ENCODE data around the gene SNRK.

SNRK gene

DNA sequence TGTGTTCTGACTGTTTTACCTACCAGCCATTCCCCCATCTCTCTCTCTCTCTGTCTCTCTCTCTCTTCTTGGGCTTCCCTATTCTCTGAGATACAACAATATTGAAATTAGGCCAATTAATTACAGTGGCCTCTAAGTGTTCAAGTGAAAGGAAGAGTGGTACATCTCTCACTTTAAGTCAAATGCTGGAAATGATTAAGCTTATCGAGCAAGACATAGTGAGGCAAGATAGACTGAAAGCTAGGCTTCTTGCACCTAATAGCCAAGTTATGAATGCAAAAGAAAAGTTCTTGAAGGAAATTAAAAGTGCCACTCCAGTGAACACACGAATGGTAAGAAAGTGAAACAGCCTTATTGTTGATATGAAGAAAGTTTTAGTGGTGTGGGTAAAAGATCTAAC lies 21.3 kb downstream of the SNRK start:
- in situ Hi-C loops (cut with HindIII; ENCODE audit: low sequenced_read_pairs) = no loop called here

DNA sequence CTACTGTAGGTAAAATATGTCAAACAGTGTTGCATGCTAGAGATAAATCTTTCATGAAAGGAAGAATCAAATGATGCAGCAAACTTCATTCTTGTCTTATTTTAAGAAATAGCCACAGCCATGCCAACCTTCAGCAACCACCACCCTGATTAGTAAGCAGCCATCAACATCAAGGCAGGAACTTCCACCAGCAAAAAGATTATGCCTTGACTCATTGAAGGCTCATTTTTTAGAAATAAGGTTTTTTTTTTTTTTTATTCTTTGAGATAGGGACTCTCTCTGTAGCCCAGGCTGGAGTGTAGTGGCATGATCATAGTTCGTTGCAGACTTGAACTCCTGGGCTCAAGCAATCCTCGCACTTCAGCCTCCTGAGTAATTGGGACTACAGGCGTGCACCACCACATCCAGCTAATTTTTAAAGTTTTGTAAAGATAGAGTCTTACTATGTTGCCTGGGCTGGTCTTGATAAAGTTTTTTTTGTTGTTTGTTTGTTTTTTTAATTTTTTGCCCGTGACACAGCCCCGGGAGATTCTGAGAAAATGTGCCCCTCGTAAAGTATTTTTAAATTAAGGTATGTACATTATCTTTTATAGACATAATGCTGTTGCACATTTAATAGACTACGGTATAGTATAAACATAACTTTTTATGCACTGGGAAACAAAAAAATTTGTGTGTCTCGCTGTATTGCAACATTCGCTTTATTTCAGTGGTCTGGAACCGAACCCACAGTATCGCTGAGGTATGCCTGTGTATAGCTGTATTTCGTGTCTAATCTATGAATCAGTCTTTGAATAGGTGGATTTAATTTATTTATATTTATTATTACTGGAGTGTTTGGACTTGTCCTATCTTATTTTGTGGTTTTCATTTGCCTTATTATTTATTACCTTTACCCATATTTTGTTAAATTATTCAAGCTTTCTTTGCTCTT lies 23.3 kb downstream of the SNRK start:
- in situ Hi-C loops (cut with HindIII; ENCODE audit: low sequenced_read_pairs) = no loop called here

DNA sequence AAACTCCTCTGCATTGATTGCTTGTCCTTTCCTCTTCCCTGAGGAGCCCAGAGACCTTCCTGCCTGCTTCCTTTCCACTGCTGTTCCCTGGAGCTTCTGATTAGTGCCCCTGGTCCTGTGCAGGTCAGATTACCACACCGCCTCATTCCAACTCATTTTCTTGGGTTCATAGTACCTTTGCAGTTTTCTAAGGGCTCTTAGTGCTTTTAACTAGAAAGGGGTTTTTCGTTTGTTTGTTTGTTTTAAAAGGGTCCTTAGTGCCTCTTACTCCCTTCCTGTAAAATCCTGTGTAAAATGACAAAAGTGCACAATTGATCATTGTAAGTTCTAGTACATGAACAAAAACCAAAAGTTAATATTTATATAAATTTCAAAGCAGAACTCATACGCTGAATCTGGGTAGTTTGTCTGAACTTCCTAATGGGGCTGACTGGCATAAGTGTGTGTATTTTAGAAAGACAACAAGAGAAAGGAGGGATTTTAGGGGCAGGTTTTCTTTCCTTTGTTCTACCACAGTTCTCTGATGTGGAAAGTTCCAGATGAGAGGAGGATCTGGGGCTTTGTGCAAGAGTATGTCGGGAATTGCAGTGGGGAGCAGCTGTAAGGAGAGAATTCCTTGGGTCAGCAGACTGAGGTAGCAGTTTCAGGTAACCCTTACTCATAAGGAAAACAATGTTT lies 30.6 kb downstream of the SNRK start:
- in situ Hi-C loops (cut with HindIII; ENCODE audit: low sequenced_read_pairs) = no loop called here

DNA sequence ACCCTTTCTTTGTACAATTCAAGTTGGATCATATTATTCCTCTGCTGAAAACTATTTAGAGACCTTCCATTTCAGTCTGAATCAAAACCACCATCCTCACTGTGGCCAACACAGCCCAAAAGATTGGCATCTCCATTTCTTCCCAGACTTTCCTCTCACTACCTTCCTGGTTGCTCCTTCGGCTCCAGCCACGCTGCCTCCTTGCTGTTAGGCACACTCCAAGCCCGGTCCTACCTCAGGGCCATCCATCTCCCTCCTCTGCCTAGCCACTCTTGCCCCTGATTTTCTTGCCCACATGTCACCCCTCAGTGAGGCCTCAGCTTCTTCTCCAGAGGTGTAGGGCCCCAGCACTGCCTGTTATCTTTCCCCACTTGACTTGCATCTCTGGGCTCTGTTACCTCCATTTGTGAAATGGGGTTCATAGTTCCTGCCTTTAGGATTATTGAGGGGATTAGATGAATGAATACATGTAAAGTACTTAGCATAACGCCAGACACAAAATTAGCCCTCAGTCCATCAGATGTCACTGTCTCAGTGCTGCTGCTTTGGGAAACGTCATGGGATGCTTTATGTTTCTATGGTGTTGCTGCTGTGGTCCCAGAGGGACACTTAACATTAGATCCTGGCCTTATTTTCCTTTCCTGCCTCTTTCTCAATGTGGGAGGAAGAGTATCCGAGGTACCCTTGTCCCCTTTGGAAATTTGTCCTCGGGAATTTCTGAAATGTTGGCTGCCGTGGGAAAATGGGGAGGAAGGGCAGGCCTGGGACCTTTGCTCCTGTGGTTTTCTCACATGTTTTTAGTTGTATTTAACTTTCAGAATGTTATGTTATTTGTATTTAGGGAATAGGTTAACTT lies 31.3 kb downstream of the SNRK start:
- in situ Hi-C loops (cut with HindIII; ENCODE audit: low sequenced_read_pairs) = no loop called here

DNA sequence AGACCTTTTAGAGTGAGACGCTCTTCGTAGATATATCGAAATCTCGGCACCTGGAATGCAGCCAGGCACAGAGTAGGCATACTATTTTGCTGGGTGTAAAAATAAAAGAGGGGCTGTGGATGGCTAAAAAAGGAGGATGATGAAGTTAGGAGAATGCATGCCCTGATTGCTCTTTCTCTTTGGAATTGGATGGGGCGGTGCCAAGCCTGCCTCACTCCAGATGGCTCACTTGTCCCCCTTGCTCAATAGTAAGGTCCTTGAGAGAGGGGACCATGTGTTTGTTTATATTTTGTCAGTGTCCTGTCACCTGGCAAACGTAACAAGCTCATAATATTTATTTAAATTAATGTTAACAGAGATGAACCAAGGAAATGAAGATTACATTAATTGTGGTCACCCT lies 33.0 kb downstream of the SNRK start:
- in situ Hi-C loops (cut with HindIII; ENCODE audit: low sequenced_read_pairs) = no loop called here

- in situ Hi-C loops (cut with HindIII; ENCODE audit: low sequenced_read_pairs) = no loop called here
Measured at GRCh38 chr3:43319794-43320193, 33.5 kb downstream of the SNRK start.

- in situ Hi-C loops (cut with HindIII; ENCODE audit: low sequenced_read_pairs) = no loop called here
Measured at GRCh38 chr3:43320288-43320687, 33.9 kb downstream of the SNRK start.

- in situ Hi-C loops (cut with HindIII; ENCODE audit: low sequenced_read_pairs) = no loop called here
Measured at GRCh38 chr3:43323541-43323940, 37.2 kb downstream of the SNRK start.

- in situ Hi-C loops (cut with HindIII; ENCODE audit: low sequenced_read_pairs) = no loop called here
Measured at GRCh38 chr3:43326891-43327581, 40.7 kb downstream of the SNRK start.

DNA sequence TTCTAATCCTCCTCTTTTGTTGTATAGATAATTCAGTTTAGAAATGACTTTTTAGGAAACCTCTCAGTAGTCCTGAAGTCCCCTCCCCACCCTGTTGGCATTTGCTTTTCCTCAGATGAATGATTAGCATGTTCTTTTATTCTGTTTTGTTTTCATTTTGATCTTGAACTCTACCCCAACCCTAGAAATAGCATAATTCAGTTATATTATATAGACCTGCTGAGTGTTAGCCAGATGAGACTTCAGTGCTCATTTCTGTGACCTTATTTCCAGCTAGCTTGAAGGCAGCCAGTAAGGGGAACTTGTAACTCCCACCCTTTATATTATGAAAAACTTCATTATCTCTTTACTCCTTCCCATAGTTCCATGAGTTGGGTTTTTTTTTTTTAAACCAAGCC lies 41.2 kb downstream of the SNRK start:
- in situ Hi-C loops (cut with HindIII; ENCODE audit: low sequenced_read_pairs) = no loop called here

DNA sequence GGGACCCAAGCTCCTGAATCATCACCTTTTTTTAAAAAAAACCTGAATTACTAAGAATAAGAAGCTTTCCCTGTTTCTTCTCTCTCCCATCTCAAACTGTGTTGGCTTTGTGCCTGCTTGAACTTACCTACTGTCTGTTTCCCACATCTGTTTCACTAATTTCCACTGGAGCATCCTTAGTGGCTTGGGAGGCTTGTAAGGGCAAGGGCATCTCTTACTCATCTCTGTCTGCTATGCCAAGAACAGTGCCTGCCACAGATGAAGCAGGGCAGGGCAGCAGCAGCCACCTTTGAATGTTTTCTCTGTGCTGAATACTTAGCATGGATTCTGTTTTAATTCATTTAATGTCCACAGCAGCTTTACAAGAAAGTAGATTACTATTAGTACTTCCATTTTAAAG lies 42.3 kb downstream of the SNRK start:
- in situ Hi-C loops (cut with HindIII; ENCODE audit: low sequenced_read_pairs) = no loop called here

DNA sequence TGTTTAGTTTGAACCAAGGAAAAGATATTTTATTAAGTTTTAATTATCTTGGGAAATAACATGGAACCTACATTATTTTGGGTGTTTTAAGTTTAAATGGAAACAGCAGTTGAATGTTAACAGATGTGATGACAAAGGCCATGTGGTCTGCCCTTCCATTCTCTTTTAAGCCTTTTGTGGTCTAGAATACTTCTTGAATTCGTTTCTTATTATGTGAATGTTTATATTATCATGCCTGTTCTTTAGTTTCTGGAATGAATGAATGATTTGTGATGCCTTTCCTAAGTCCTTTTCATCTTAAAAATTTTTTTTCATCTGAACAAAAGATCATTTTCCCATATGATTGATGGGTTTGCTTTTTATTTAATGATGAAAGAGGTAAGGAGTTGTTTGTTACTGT lies 44.6 kb downstream of the SNRK start:
- in situ Hi-C loops (cut with HindIII; ENCODE audit: low sequenced_read_pairs) = no loop called here

- in situ Hi-C loops (cut with HindIII; ENCODE audit: low sequenced_read_pairs) = no loop called here
Measured at GRCh38 chr3:43331381-43331780, 45.0 kb downstream of the SNRK start.

GRCh38 chr3:43334976-43335375 lies 48.6 kb downstream of the SNRK start:
- in situ Hi-C loops (cut with HindIII; ENCODE audit: low sequenced_read_pairs) = no loop called here

DNA sequence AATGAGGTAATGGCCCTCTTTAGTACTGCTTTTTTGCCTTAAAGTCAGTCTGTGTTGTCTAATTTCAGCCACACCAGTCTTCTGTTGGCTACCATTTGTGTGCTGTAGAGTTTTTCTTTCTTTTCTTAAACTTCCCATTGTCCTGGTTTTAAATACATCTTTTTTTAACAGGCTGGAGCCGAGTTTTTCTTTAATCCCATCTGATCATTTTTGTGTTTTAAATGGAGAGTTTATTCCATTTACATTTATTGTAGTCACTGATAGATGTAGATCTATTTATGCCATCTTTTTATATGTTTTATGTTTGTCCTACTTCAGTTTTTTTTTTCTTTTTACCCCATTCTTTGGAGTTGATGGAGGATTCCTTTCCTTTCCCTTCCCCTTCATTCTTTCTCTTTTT lies 49.5 kb downstream of the SNRK start:
- in situ Hi-C loops (cut with HindIII; ENCODE audit: low sequenced_read_pairs) = no loop called here

DNA sequence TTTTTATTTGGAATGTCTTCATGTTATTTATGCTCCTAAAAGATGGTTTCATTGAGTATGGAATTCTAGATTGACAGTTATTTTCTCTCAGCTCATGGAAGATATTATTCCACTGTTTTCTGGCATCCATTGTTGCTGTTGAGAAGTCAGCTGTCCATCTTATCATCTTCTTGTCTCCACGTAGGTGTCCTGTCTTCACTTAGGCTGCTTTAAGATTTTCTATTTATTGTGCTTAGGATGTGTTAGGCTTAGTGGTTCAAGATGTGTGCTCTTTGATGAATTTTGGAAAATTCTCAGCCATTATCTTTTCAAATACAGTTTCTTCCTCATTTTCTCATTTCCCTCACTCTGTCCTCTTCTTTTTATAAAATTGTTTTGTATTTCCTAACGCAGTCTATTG lies 52.0 kb downstream of the SNRK start:
- in situ Hi-C loops (cut with HindIII; ENCODE audit: low sequenced_read_pairs) = no loop called here

DNA sequence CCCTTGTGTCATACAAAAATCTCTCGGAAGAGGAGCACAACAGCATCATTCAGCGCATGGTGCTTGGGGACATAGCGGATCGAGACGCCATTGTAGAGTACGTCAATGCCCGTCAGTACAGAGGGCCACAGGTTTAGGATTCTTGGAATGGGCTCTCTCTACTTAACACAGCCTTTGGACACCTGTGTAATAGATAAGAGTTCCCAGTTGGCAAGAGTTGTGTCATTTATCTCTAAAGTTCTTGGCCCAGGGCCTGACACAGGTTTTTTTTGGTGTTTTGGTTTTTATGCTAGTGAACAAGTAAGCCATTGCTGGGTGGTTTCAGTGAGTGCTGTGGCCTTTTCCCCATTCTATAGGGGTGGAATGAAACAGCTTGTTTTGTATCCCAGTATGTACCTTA lies 54.1 kb downstream of the SNRK start:
- in situ Hi-C loops (cut with HindIII; ENCODE audit: low sequenced_read_pairs) = no loop called here

DNA sequence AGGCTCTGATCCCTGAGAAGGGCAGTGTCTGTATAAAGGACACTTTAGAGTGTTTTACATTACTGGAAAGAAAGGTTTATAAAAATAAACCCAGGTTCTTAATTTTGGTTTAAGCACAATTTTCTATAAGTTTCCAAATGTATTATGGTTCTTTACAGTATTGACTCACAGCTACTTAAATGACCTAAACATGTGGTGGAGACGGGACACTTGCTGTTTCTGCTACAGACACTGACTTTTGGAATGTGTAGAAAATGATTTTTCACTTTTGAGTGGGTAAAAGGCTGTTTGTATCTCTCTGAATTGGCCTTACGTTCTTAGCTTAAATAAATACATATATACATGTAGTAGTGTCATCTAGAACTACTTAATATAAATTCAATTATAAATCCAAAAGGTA lies 55.4 kb downstream of the SNRK start:
- in situ Hi-C loops (cut with HindIII; ENCODE audit: low sequenced_read_pairs) = no loop called here

DNA sequence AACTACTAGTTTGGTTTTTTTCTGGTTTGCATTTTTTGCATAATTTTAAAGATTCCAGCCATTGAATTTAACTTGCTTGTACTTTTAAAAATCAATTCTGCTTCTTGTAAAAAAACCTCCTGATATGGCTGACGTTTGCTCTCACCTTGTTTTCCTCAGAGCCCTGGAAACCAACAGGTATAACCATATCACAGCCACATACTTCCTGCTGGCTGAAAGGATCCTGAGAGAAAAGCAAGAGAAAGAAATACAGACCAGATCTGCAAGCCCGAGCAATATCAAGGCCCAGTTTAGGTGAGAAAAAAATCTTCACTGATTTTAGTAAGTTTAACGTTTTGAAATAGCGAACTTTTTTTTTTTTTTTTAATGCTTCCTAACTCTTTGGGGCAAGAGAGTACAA lies 56.8 kb downstream of the SNRK start:
- in situ Hi-C loops (cut with HindIII; ENCODE audit: low sequenced_read_pairs) = no loop called here

DNA sequence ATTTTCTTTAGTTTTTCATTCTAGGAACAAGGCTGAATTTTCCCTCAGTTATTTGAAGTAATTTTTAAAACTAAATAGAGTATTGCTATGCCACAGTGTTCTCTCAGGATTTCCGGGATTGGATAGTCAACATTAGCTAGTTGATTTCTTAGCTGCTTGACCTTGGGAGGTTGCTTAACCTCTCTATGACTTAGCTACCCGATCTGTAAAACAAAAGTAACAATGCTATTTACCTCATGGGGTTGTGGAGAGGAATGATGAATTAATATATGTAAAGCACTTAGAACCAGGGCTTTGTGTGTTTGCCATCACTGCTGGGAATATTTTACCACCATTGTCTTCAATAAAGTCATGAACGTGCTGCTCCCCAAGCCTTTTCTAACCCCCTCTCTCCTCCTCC lies 57.5 kb downstream of the SNRK start:
- in situ Hi-C loops (cut with HindIII; ENCODE audit: low sequenced_read_pairs) = no loop called here

DNA sequence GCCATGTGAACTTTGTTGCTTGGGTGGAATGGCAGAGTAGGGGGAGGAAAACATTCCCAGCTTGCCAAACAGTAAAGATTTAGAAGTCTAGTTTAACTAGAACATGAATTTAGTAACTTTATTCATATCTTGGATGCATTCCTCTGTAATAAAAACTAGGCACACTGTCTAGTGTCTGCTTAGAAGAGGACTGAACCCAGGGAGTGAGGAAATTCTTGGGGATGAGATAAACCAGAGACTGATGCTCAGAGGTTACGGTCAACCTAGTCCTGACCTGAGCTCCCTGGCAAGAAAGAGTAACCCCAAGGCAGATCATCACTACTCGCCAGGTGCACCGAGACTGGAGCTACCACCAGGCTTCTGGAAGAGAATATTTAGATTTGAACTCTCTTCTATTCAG lies 58.2 kb downstream of the SNRK start:
- in situ Hi-C loops (cut with HindIII; ENCODE audit: low sequenced_read_pairs) = no loop called here

Data from DLD1 (cell line).